ENCODE results near the gene AOC2.

DNA sequence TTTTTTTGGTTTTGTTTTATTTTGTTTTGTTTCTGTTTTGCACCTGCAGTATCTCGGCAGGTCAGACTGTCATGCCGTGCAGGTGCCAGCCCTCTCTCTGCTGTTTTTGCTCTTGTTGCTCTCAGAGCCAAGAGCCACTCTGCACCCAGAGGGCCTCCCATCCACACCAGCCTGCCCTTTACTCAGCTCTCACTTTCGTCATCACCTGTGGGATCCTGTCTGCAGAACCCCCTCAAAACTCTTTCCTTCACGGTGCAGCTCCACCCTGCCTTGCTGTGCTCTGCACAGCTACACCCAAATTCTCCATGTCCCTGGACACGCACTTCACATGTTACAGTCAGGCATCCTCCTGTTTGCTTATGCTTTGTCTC lies 9.2 kb downstream of the AOC2 start:
- TF ChIP-seq CTCF (IDR thresholded peaks at IDR 0.05): no peak
- TF ChIP-seq POLR2AphosphoS5 (IDR thresholded peaks at IDR 0.05): no peak
